Endothelial cell of umbilical vein (primary cell): ENCODE data around the gene DRC1. TPM values are rescaled to one million over a fixed set of nuclear protein-coding genes. Genes with fewer than 3 reads are reported as not detected.

Experiments
- BruUV-seq: library from RNA; stranded (reverse); fragments of 400-500 nt; replicated peaks from 2 replicates; lab custom pipeline; 2021; lab: Mats Ljungman, UMichigan
- CTCF ChIA-PET: fragments of 300-600, 350-600 bp; sonication (Branson Sonifier 250); formaldehyde crosslinking; loops from one replicate; lab custom pipeline; 2021; ENCODE audit warnings: antibody characterized with exemption, inconsistent platforms; lab: Charles Lee
- POLR2A ChIA-PET: fragments of 300-600, 350-600 bp; sonication (Branson Sonifier 250); formaldehyde crosslinking; loops from one replicate; lab custom pipeline; 2021; ENCODE audit warnings: antibody characterized with exemption, inconsistent platforms; lab: Charles Lee
- DNase-seq: peaks from one replicate; pipeline ENCODE4 v3.0.0-alpha.2; 2011; ENCODE audit warnings: low read depth, low spot score
- FAIRE-seq: peaks from 2 replicates; lab custom pipeline; 2011; peaks lifted over from hg19 to GRCh38; lab: Jason Lieb, UNC
- H2AFZ ChIP-seq: 2 replicates; pipeline ENCODE4 v1.6.0; 2012; ENCODE audit warnings: low read depth, low read length, control low read depth, inconsistent platforms
- H3K27ac ChIP-seq: 2 replicates; pipeline ENCODE4 v1.5.1; 2011; ENCODE audit warnings: low read depth, mild to moderate bottlenecking, control low read depth, low read length, moderate library complexity; ENCODE audit not compliant: insufficient read depth
- H3K27me3 ChIP-seq, 2 experiments: 2 replicates each; pipeline versions ENCODE4 v1.6.0 to v1.6.1; 2011; ENCODE audit warnings: low read length in 2 of 2, mixed read lengths in 1 of 2; ENCODE audit not compliant: control insufficient read depth in 2 of 2, insufficient read depth in 2 of 2
- H3K36me3 ChIP-seq, 2 experiments: 2 replicates in 1 of 2; 3 replicates in 1 of 2; pipeline ENCODE4 v1.5.1; 2011; ENCODE audit warnings: low read length in 2 of 2, mild to moderate bottlenecking in 1 of 2, moderate library complexity in 1 of 2; ENCODE audit not compliant: control insufficient read depth in 2 of 2, insufficient read depth in 2 of 2; ENCODE audit errors: extremely low read depth in 1 of 2
- H3K4me1 ChIP-seq: 3 replicates; pipeline ENCODE4 v1.5.1; 2011; ENCODE audit warnings: mild to moderate bottlenecking, low read length; ENCODE audit not compliant: control insufficient read depth, insufficient read depth; ENCODE audit errors: extremely low read depth
- H3K4me2 ChIP-seq: 2 replicates; pipeline ENCODE4 v1.6.1; 2011; ENCODE audit warnings: low read length, control low read depth, mixed read lengths; ENCODE audit not compliant: insufficient read depth
- H3K4me3 ChIP-seq, 3 experiments: fragments of 200-600 bp in 1 of 3; sonication (generic), shearing (Covaris generic) in 1 of 3; replicated peaks in 1 of 3; 2 replicates each; pipeline ENCODE4 v1.5.1; 2011 to 2016; ENCODE audit warnings: control low read depth in 3 of 3, low read length in 3 of 3, mild to moderate bottlenecking in 2 of 3, inconsistent platforms in 1 of 3, low read depth in 1 of 3, moderate library complexity in 1 of 3; ENCODE audit not compliant: insufficient read depth in 1 of 3
- H3K79me2 ChIP-seq: 2 replicates; pipeline ENCODE4 v1.6.0; 2012; ENCODE audit warnings: low read length, inconsistent platforms; ENCODE audit not compliant: control insufficient read depth, insufficient read depth
- H3K9ac ChIP-seq: replicated peaks from 2 replicates; pipeline ENCODE3; 2011; ENCODE audit warnings: low read length, control low read depth; ENCODE audit not compliant: insufficient read depth; ENCODE audit errors: extremely low read depth
- H3K9me1 ChIP-seq: replicated peaks from 3 replicates; pipeline ENCODE4 v1.6.0; 2011; ENCODE audit warnings: mild to moderate bottlenecking, low read length; ENCODE audit not compliant: control insufficient read depth, insufficient read depth; ENCODE audit errors: extremely low read depth
- H3K9me3 ChIP-seq: replicated peaks from 2 replicates; pipeline ENCODE4 v1.5.1; 2012; ENCODE audit warnings: low read length, inconsistent platforms; ENCODE audit not compliant: control insufficient read depth, insufficient read depth
- H4K20me1 ChIP-seq: replicated peaks from 2 replicates; pipeline ENCODE3; 2011; ENCODE audit warnings: mild to moderate bottlenecking, low read length; ENCODE audit not compliant: control insufficient read depth, insufficient read depth; ENCODE audit errors: extremely low read depth
- EZH2 ChIP-seq: IDR thresholded peaks from 2 replicates; pipeline ENCODE4 v1.6.1; 2012; ENCODE audit warnings: borderline replicate concordance, low read depth, mild to moderate bottlenecking, moderate library complexity, low read length, inconsistent platforms; ENCODE audit not compliant: severe bottlenecking
- FOS ChIP-seq: IDR thresholded peaks from 2 replicates; pipeline ENCODE4 v1.6.1; 2011; ENCODE audit warnings: mild to moderate bottlenecking, low read length, moderate library complexity, borderline replicate concordance; ENCODE audit not compliant: insufficient read depth
- GATA2 ChIP-seq: IDR thresholded peaks from 2 replicates; pipeline ENCODE4 v1.7.0; 2011; ENCODE audit warnings: low read depth, mild to moderate bottlenecking, moderate library complexity, mixed read lengths, low read length; ENCODE audit not compliant: insufficient read length, insufficient read depth
- JUN ChIP-seq: IDR thresholded peaks from 2 replicates; pipeline ENCODE4 v1.6.1; 2011; ENCODE audit warnings: borderline replicate concordance, low read depth; ENCODE audit not compliant: insufficient read length, insufficient read depth
- MYC ChIP-seq: IDR thresholded peaks from one replicate; pipeline ENCODE4 v1.6.1; 2011; ENCODE audit warnings: mild to moderate bottlenecking, low read depth, low read length
- POLR2A ChIP-seq: IDR thresholded peaks from 2 replicates; pipeline ENCODE4 v1.6.1; 2012; ENCODE audit warnings: low read depth, mild to moderate bottlenecking, control low read depth, low read length
- POLR2AphosphoS5 ChIP-seq: IDR thresholded peaks from 2 replicates; pipeline ENCODE4 v1.6.1; 2012; ENCODE audit warnings: low read depth, mild to moderate bottlenecking, control low read depth, low read length, moderate library complexity; ENCODE audit not compliant: insufficient read depth
- dilution Hi-C: fragments of 300-500 bp; cut with MboI; formaldehyde crosslinking; loops from one replicate; pipeline ENCODE4 v1.15.0; 2019; ENCODE audit warnings: low sequenced_read_pairs; ENCODE audit not compliant: extremely low pct_ligation_motif_present
- intact Hi-C: fragments of 100-400 bp; cut with micrococcal nuclease; formaldehyde crosslinking; loops from one replicate; pipeline ENCODE4 v1.10.0; 2022
- polyA plus RNA-seq, 4 experiments: library from polyadenylated mRNA; depleted of rRNA in 3 of 4; stranded (reverse) in 3 of 4; unstranded in 1 of 4; fragments of >200 nt; gene quantifications; 2 replicates each; pipeline versions ENCODE4 v1.2.1 to v1.2.3, GENCODE V29; 2011 to 2012; ENCODE audit warnings: missing spikeins in 1 of 4
- total RNA-seq: library from RNA; stranded (reverse); gene quantifications from 2 replicates; pipeline ENCODE4 v1.2.3, GENCODE V29; 2021
- TF ChIP-seq, protein P1 (sequence below): IDR thresholded peaks from 2 replicates; pipeline ENCODE4 v1.6.1; 2011; ENCODE audit not compliant: insufficient read depth, insufficient read length
- TF ChIP-seq, protein P2 (sequence below), 2 donors: IDR thresholded peaks; 1 replicate in 1 of 2; 2 replicates in 1 of 2; pipeline ENCODE4 v1.5.1; 2011; ENCODE audit warnings: low read length in 2 of 2, mild to moderate bottlenecking in 2 of 2, moderate library complexity in 2 of 2, control low read depth in 1 of 2, inconsistent platforms in 1 of 2, low read depth in 1 of 2; ENCODE audit not compliant: insufficient read depth in 1 of 2; ENCODE audit errors: extremely low read depth in 1 of 2

The DRC1 gene
- total and polyA plus RNA-seq, 2 donors (not counting 3 experiments of a cell fraction or from before 2014, with no cell fraction given) = 0.44 TPM; not detected in 1

- TF ChIP-seq POLR2A (no peak), GATA2 (no peak), MYC (no peak)
- Histone ChIP-seq H3K27ac (no peak overlapping the region), H2AFZ (no peak overlapping the region), H4K20me1 (no peaks in the 10 kb centered on the region), H3K4me1 (peaks cover 2% of the 10 kb centered on the region), H3K9me1 (no peaks in the 10 kb centered on the region), H3K27me3 (no peaks in the 10 kb centered on the region), H3K4me3 (no peak overlapping the region), H3K36me3 (no peaks in the 10 kb centered on the region), H3K9ac (no peak overlapping the region), H3K79me2 (no peaks in the 10 kb centered on the region), H3K9me3 (no peaks in the 10 kb centered on the region), H3K4me2 (no peak overlapping the region)
- DNase-seq = no peak
- ChIA-PET POLR2A (no interaction called here), CTCF (interaction anchor here (0.7 kb wide), 1 partner anchor 14 kb away, joined by 3 read pairs; no protein-coding TSS in a partner anchor)
- no peak for FAIRE-seq
- intact Hi-C loops (no loop called here), dilution Hi-C loops (no loop called here)
- BruUV-seq = no TSS peak
Observed at GRCh38 chr2:26396734-26397298, 4.9 kb upstream of the DRC1 start.

- Histone ChIP-seq H3K9me3 (no peaks in the 10 kb centered on the region), H3K27ac (no peak overlapping the region), H3K79me2 (no peaks in the 10 kb centered on the region), H3K9me1 (no peaks in the 10 kb centered on the region), H3K36me3 (no peaks in the 10 kb centered on the region), H2AFZ (no peak overlapping the region), H4K20me1 (no peaks in the 10 kb centered on the region), H3K4me1 (peaks cover 2% of the 10 kb centered on the region), H3K4me2 (no peak overlapping the region), H3K4me3 (no peak overlapping the region), H3K27me3 (no peaks in the 10 kb centered on the region), H3K9ac (no peak overlapping the region)
- dilution Hi-C loops = no loop called here
- TF ChIP-seq, protein P1, sequence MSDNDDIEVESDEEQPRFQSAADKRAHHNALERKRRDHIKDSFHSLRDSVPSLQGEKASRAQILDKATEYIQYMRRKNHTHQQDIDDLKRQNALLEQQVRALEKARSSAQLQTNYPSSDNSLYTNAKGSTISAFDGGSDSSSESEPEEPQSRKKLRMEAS = no peak
- TF ChIP-seq EZH2 (no peak), FOS (no peak), MYC (no peak), JUN (no peak), POLR2AphosphoS5 (no peak), POLR2A (no peak), GATA2 (no peak)
- TF ChIP-seq, protein P2, sequence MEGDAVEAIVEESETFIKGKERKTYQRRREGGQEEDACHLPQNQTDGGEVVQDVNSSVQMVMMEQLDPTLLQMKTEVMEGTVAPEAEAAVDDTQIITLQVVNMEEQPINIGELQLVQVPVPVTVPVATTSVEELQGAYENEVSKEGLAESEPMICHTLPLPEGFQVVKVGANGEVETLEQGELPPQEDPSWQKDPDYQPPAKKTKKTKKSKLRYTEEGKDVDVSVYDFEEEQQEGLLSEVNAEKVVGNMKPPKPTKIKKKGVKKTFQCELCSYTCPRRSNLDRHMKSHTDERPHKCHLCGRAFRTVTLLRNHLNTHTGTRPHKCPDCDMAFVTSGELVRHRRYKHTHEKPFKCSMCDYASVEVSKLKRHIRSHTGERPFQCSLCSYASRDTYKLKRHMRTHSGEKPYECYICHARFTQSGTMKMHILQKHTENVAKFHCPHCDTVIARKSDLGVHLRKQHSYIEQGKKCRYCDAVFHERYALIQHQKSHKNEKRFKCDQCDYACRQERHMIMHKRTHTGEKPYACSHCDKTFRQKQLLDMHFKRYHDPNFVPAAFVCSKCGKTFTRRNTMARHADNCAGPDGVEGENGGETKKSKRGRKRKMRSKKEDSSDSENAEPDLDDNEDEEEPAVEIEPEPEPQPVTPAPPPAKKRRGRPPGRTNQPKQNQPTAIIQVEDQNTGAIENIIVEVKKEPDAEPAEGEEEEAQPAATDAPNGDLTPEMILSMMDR (IDR thresholded peaks at IDR 0.05; ENCODE audit: extremely low read depth in 1 of 2, insufficient read depth in 1 of 2, low read depth in 1 of 2, low read length in 2 of 2) = no peak
- BruUV-seq = no TSS peak
- no peak for DNase-seq
- ChIA-PET POLR2A (interaction anchor here (0.6 kb wide), 1 partner anchor 214 kb away, joined by 3 read pairs; no protein-coding TSS in a partner anchor), CTCF (no interaction called here)
- intact Hi-C loops = no loop called here
- FAIRE-seq = no peak
Observed at GRCh38 chr2:26399771-26400376, 1.8 kb upstream of the DRC1 start.
